Transverse colon (tissue), 4 donors: ENCODE data around the gene SLC35G2. TPM values are rescaled to one million over a fixed set of nuclear protein-coding genes. Genes with fewer than 3 reads are reported as not detected.

Source experiments
- DNase-seq: peaks from one replicate; pipeline ENCODE4 v3.0.0-alpha.2; 2019
- H3K27ac ChIP-seq, 4 donors: fragments of 200-600 bp; sonication (generic); 2 replicates each; pipeline ENCODE4 v1.5.1; 2016 to 2018; ENCODE audit warnings: inconsistent platforms in 4 of 4
- H3K27me3 ChIP-seq: fragments of 200-600 bp; sonication (generic); 2 replicates; pipeline ENCODE4 v1.5.1; 2017; ENCODE audit warnings: inconsistent platforms
- H3K36me3 ChIP-seq, 4 donors: fragments of 200-600 bp; sonication (generic); 2 replicates each; pipeline ENCODE4 v1.5.1; 2017 to 2019; ENCODE audit warnings: inconsistent platforms in 4 of 4
- H3K4me1 ChIP-seq, 4 donors: fragments of 200-600 bp; sonication (generic); 2 replicates each; pipeline ENCODE4 v1.5.1; 2017 to 2020; ENCODE audit warnings: inconsistent platforms in 4 of 4
- H3K4me3 ChIP-seq, 4 donors: fragments of 200-600 bp; sonication (generic); 1 replicate in 1 of 4; 2 replicates in 3 of 4; pipeline versions ENCODE4 v1.5.1 to v1.6.1; 2017 to 2019; ENCODE audit warnings: inconsistent platforms in 4 of 4
- H3K9me3 ChIP-seq, 2 donors: fragments of 200-600 bp; sonication (generic); 2 replicates each; pipeline ENCODE4 v1.5.1; 2017 to 2019; ENCODE audit warnings: inconsistent platforms in 2 of 2
- CTCF ChIP-seq, 5 experiments: fragments of 200-600 bp in 3 of 5; fragments of 450-650 bp in 2 of 5; sonication (generic) in 3 of 5; IDR thresholded peaks; 1 replicate in 2 of 5; 2 replicates in 3 of 5; pipeline ENCODE4 v1.5.1; 2016 to 2017; ENCODE audit warnings: antibody characterized with exemption in 5 of 5, inconsistent platforms in 3 of 5, mild to moderate bottlenecking in 2 of 5, moderate library complexity in 1 of 5
- EP300 ChIP-seq: sonication (generic); formaldehyde crosslinking; IDR thresholded peaks from one replicate; pipeline ENCODE4 v1.6.1; 2017; ENCODE audit warnings: antibody characterized with exemption, low read depth
- POLR2A ChIP-seq: fragments of 450-650 bp; IDR thresholded peaks from one replicate; pipeline ENCODE4 v1.6.1; 2016; ENCODE audit warnings: antibody characterized with exemption, mild to moderate bottlenecking, moderate library complexity
- POLR2AphosphoS5 ChIP-seq, 3 donors: sonication (generic); formaldehyde crosslinking; IDR thresholded peaks; one replicate each; pipeline ENCODE4 v1.6.1; 2016; ENCODE audit warnings: antibody characterized with exemption in 3 of 3
- WGBS, 2 donors: methylation state at CpG; one replicate each; pipeline ENCODE4 v1.1.5; 2018; ENCODE audit warnings: low coverage in 1 of 2; 5-methylcytosine and 5-hydroxymethylcytosine counted together
- in situ Hi-C, 4 donors: fragments of 200-750 bp; cut with MboI; loops; one replicate each; pipeline versions ENCODE4 v1.15.0 to v1.15.1; 2017; ENCODE audit warnings: low sequenced_read_pairs in 3 of 4, low pct_ligation_motif_present in 1 of 4, low pct_unique_long_range_greater_than_20kb in 1 of 4
- intact Hi-C: fragments of 100-400 bp; cut with DNase I; formaldehyde crosslinking; loops from one replicate; pipeline ENCODE4 v1.15.1; 2023; ENCODE audit warnings: low total_unique reads
- total RNA-seq, 4 donors: library from RNA; depleted of rRNA; stranded (reverse); fragments of >200 nt; gene quantifications; one replicate each; pipeline ENCODE4 v1.1.0, GENCODE V29; 2016

Gene SLC35G2
- total RNA-seq, 4 donors from 2014 or later, result 0.68 to 23.3 (median 2.1) TPM; not detected in 1

- no peak for DNase-seq
- H3K4me1 ChIP-seq, result peaks cover 0 to 16% (median 5%) of the 10 kb centered on the region in 4 donors
- H3K9me3 ChIP-seq, result no peaks in the 10 kb centered on the region
- H3K27me3 ChIP-seq, result no peaks in the 10 kb centered on the region
- 15 to 58% methylated on average over 2 to 3 of the region's 3 CpGs for WGBS, 2 donors
- no peak overlapping the region for H3K27ac ChIP-seq
- no peak overlapping the region for H3K4me3 ChIP-seq
- in situ Hi-C loops (no loop called here), intact Hi-C loops (no loop called here)
- no peaks in the 10 kb centered on the region for H3K36me3 ChIP-seq
- no peak for TF ChIP-seq CTCF (IDR thresholded peaks at IDR 0.05)
- TF ChIP-seq POLR2A, result no peak
- no peak for TF ChIP-seq POLR2AphosphoS5 (IDR thresholded peaks at IDR 0.05)
- no peak for TF ChIP-seq EP300
These were observed 13.1 kb upstream of the SLC35G2 start for GRCh38 chr3:136805795-136806194.

- H3K27me3 ChIP-seq, result peaks cover 2% of the 10 kb centered on the region
- WGBS, 2 donors, result 86 to 100% methylated on average over 1 to 3 of the region's 3 CpGs
- DNase-seq, result no peak
- H3K27ac ChIP-seq, result no peak overlapping the region
- H3K4me3 ChIP-seq, result no peak overlapping the region
- in situ Hi-C loops, result no loop called here
- intact Hi-C loops, result no loop called here
- no peaks in the 10 kb centered on the region for H3K4me1 ChIP-seq
- no peaks in the 10 kb centered on the region for H3K9me3 ChIP-seq
- no peaks in the 10 kb centered on the region for H3K36me3 ChIP-seq
- no peak for TF ChIP-seq POLR2A
- no peak for TF ChIP-seq CTCF (IDR thresholded peaks at IDR 0.05)
- TF ChIP-seq EP300, result no peak
- TF ChIP-seq POLR2AphosphoS5 (IDR thresholded peaks at IDR 0.05), result no peak
These were observed 7.2 kb upstream of the SLC35G2 start for GRCh38 chr3:136811701-136812100.

DNA sequence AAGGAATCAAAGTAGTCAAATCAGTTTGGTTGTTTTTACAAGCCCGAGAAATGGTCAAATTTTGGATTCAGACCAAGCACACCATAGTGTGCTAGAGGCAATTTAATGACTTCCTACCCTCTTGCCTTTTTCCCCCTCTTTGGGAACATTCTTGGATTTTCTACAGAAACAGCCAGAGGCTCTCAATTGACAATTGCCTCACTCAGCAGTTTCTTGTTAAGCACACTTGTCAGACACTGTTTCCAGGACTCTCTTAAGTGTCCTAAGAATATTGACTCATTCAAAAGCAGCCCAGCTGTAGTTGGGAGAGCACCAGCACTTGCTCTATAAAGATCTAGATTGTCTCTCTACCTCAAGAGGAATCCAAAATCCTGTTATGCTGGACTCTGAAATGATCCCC is 1.5 kb upstream of the SLC35G2 start:
- 67 to 80% methylated on average over 1 of the region's 1 CpG for WGBS, 2 donors
- Histone ChIP-seq H3K9me3 (no peaks in the 10 kb centered on the region), H3K27me3 (peaks cover 33% of the 10 kb centered on the region), H3K4me3 (no peak overlapping the region), H3K27ac (no peak overlapping the region), H3K4me1 (peaks cover 0 to 23% (median 16%) of the 10 kb centered on the region in 4 donors), H3K36me3 (no peaks in the 10 kb centered on the region)
- in situ Hi-C loops (no loop called here), intact Hi-C loops (no loop called here)
- no peak for DNase-seq
- TF ChIP-seq POLR2A (no peak), EP300 (no peak), POLR2AphosphoS5 (IDR thresholded peaks at IDR 0.05) (no peak), CTCF (IDR thresholded peaks at IDR 0.05) (no peak)

DNA sequence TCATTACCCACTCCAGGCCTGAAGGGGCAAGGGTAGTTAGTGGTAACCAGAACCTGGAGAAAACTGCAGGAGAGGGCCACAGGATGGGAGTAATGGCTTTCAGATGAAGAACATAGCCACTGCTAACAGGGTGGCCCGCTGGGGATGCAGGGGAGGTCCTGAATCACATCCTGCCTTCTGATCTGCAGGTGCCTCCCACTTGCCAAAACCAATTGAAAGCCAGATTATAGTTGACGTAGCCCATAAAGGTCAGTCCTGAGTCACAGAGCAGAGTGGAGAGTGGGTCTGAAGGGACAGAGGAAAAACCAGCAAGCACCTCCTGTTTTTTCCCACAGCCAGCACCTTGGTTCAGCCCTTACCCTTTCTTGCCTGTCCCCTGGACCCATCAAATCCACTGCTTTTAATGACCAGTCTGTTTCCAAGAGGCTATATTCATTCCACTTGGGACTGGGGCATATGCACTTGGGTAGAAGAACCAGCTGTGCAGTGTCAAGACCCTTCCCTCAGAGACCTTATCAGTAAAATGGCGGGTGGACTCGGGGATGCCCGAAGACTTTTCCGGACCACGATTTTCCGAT is 646 bp upstream of the SLC35G2 start:
- no peaks in the 10 kb centered on the region for H3K36me3 ChIP-seq
- TF ChIP-seq CTCF (IDR thresholded peaks at IDR 0.05) (no peak), EP300 (no peak), POLR2AphosphoS5 (IDR thresholded peaks at IDR 0.05) (no peak), POLR2A (no peak)
- in situ Hi-C loops, result no loop called here
- H3K9me3 ChIP-seq, result no peaks in the 10 kb centered on the region
- WGBS, 2 donors, result 16 to 50% methylated on average over 1 to 8 of the region's 8 CpGs
- intact Hi-C loops, result no loop called here
- peaks cover 33% of the 10 kb centered on the region for H3K27me3 ChIP-seq
- peak overlapping the region; percentile 47 to 79 (median 58) for H3K4me3 ChIP-seq
- peaks cover 0 to 23% (median 16%) of the 10 kb centered on the region in 4 donors for H3K4me1 ChIP-seq
- H3K27ac ChIP-seq, result peak overlapping the region; percentile 48 to 66 (median 57)
- peak; percentile 20 for DNase-seq
